Hippocampal formation (tissue), 2 donors: Measurements from ENCODE around the gene ETFRF1.

Experiments used
- DNase-seq, 2 donors: peaks; one replicate each; lab custom pipeline; 2025; lab: John Stamatoyannopoulos, UW

The ETFRF1 gene

GRCh38 chr12:25213338-25213737 lies 18.3 kb downstream of the ETFRF1 start:
- DNase-seq: no peak

DNA sequence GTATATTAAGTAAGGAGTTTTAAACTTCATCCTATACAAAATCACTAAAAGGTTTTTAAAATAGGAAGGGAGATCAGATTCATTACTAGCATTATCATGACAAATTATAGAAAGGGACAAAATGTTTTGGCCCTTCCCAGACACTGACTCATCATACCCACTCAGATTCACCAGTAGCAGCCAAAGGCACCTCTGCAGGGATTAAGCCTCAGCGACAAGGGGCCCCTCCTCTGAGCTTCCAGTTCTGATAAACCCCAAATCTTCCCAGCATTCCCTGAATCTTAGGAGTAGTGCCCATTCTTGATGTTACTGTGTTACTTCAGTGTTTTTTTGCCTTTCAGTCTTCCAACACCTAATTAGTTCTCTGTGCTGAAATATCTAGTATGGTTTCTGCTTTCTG lies 41.2 kb downstream of the ETFRF1 start:
- DNase-seq: no peak

DNA sequence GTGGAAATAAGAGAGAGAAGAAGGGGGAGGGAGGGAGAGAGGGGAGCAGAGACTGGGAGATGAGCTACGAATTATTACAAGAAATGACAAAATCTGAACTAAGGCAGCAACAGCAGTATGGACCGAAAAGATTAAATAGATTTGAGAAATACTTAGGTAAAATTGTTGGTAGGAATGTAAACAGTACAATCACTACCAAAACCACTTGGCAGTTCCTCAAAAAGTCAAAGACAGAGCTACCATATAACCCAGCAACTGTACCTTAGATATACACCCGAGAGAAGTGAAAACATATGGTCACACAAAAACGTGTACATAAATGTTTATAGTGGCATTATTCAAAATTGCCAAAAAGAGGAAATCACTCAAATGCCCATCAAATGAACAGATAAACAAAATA lies 41.6 kb downstream of the ETFRF1 start:
- no peak for DNase-seq

GRCh38 chr12:25241167-25242020 lies 46.4 kb downstream of the ETFRF1 start:
- DNase-seq: peak in 1 of 2 donors; percentile 71

- DNase-seq: no peak
Observed at GRCh38 chr12:25242981-25243679, 48.1 kb downstream of the ETFRF1 start.

DNA sequence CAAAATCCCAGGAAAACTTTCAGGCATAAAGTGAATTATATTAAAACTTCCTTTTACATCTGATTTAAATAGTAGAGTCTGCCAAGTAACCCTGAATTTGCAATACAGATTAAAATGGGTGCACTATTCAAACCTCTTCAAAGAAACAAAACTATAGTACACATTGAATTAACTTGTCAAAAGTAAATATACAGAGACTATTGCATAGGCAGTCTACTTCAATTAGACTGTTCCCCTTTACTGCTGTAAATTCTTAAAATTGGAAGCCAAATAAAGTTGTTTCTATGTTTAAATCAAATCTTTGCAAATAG lies 48.6 kb downstream of the ETFRF1 start:
- no peak for DNase-seq

GRCh38 chr12:25245491-25245890 lies 50.5 kb downstream of the ETFRF1 start:
- DNase-seq: no peak

DNA sequence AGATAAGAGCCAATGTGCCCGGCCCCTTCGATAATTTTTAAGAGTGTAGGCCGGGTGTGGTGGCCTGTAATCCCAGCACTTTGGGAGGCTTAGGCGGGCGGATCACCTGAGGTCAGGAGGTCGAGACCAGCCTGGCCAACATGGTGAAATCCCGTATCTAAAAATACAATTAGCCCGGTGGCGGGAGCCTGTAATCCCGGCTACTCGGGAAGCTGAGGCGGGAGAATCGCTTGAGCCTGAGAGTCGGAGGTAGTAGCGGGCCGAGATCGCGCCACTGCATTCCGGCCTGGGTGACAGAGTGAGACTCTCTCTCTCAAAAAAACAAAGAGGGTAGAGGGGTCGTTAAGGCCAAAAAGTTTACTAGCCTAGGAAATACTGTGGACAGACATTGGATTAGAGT lies 53.1 kb downstream of the ETFRF1 start:
- no peak for DNase-seq

- DNase-seq: no peak
Observed at GRCh38 chr12:25248732-25249131, 53.7 kb downstream of the ETFRF1 start.

- peak in 1 of 2 donors; percentile 40 for DNase-seq
Observed at GRCh38 chr12:25249931-25250738, 55.1 kb downstream of the ETFRF1 start.

GRCh38 chr12:25250744-25251730 lies 56.0 kb downstream of the ETFRF1 start, which contains the start of gene KRAS:
Gene KRAS (minus strand): TSS chr12:25250929.
- peak; percentile 93 to 97 for DNase-seq

- no peak for DNase-seq
Observed at GRCh38 chr12:25251769-25252168, 56.7 kb downstream of the ETFRF1 start.

DNA sequence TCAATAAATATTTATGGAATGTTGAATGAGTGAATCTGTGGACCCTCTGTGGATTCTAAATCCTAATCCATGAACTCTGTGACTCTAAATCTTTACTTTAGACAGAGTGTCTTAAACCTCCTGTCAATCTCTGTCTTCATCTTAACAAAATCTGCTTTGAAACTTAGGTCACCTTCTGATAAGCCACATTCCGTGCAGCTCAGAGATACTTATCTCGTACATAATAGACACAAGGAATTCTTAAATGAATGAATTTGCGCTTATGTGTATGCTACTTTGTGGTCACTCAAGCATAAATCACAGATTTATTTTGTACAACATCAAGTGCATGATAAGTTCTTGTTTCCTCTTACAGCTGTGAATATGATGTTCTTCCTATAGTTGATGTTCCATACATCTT lies 57.9 kb downstream of the ETFRF1 start:
- DNase-seq: no peak

DNA sequence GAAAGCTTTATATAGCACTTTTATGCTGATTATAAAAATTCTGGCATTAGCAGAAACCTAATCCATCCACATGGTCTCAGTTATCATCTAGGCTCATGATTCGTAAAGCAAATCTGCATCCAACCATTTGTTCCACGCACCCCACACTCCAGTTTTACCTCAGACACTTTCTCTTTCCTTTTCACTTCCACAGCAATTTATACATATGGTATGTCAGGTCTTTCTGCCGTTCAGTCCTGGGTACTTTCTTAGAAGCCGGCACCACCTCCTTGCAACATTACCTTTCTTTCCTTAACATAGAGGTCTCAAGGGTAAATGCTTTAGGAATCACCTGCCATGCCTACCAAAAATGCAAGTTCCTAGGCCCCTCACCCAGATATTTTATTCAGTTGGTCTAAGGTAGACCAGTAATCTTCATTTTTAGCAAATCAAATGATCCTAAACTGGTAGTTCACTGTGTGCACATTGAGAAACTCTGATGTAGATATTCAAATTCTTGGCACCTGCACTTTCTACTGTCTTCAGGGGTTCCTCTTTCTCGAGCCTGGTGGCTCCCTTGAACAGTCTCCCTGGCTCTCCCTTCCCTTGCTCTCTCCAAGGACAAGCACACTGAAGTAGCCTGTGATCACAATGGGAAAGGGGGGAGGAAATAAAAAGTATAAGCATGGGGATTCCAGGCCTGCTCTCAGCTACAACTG lies 58.5 kb downstream of the ETFRF1 start:
- DNase-seq: no peak

GRCh38 chr12:25254271-25254880 lies 59.3 kb downstream of the ETFRF1 start:
- DNase-seq: no peak
